GM12872 (cell line): ENCODE data around the gene KLHL25.

Experiments
- TF ChIP-seq, protein P1 (sequence below): IDR thresholded peaks from 3 replicates; pipeline ENCODE4 v1.5.1; 2011; ENCODE audit warnings: low read depth, mild to moderate bottlenecking, low read length, moderate library complexity; ENCODE audit not compliant: insufficient read depth

Gene KLHL25

DNA sequence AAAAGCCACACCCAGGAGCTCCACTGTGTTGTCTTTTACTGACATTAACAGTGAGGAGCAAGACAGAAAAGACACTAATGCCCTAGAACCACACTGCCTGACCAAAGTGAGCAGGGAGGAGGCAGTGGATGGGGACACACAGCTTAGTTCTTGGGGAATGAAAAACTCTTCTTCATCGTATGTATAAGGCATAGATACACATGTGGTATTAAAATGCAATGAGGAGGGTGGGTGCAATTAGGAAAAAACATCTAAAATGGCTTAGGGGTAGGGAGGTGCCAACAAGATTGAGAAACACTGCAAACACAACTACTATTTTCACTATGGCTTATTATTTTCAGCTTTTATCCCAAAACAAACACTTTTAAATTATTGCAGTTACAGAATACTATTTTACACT lies 15.5 kb downstream of the KLHL25 start:
- TF ChIP-seq, protein P1, sequence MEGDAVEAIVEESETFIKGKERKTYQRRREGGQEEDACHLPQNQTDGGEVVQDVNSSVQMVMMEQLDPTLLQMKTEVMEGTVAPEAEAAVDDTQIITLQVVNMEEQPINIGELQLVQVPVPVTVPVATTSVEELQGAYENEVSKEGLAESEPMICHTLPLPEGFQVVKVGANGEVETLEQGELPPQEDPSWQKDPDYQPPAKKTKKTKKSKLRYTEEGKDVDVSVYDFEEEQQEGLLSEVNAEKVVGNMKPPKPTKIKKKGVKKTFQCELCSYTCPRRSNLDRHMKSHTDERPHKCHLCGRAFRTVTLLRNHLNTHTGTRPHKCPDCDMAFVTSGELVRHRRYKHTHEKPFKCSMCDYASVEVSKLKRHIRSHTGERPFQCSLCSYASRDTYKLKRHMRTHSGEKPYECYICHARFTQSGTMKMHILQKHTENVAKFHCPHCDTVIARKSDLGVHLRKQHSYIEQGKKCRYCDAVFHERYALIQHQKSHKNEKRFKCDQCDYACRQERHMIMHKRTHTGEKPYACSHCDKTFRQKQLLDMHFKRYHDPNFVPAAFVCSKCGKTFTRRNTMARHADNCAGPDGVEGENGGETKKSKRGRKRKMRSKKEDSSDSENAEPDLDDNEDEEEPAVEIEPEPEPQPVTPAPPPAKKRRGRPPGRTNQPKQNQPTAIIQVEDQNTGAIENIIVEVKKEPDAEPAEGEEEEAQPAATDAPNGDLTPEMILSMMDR, result no peak

DNA sequence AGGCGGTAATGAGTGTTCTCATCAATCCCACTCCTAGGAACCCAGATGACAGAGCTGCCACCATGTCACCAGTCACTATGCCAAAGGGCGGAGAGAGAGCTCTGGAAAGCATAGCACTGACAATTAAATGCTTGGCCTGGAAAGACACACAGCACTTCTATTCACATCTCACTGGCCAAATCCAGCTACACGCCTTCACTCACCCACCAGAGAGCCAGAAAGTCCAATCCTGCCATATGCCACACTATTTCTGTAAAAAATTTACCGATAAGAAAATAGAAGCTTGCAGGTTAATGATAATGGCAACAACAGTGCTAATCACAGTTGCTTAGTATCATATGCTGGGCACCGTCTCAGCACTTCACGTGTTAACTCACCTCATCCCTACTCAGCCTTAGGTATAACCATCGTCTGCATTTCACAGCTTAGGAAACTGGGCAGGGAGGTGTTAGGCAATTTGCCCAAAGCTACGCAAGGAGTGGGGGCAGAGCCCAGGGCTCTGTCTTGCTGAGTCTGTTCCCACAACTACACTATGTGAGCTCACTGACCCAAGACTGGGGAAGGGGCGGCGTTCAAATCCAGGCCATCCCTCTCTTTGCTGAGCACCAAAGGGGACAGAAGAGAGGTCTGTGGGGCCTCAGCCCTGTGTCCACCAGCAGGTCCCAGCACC lies 16.5 kb downstream of the KLHL25 start:
- TF ChIP-seq, protein P1, result no peak

DNA sequence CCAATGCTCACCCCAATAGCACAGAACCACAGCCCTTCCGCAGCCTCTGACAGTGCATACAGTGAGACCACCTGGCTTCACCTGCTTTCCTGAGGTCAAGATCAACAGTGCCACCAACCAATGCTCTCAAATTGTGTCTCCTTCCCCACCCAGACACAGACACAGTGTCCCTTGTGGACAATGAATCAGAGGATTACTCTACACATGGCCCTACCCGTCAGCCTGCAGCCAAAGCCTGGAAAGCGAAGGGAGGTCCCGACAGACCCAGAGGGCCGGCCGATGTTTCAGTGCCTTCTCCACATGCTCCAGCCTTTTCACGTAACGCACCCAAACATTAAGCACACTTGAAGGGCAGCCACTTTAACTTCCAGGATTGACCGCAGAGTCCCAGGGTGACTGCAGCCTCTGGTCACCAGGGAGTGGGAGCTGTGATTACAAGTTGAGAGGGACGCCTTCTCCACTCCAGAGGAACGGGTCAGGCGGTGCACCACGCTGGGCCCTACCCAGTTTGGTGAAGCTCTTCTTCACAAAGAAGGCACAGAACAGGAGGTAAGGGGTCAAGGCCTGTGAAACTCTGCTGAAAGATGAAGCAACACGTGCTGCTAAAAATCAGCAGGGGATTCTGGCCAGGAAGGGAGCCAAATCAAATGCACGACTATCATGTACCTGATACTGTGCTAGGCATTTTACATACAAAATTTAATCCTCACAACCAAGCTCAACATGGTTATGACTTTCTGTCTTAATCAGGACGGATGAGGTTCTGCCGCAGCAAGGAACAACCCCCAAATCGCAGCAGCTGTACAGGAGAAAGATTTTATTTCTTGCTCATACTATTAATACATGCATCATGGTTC lies 17.2 kb downstream of the KLHL25 start:
- TF ChIP-seq, protein P1, result no peak

DNA sequence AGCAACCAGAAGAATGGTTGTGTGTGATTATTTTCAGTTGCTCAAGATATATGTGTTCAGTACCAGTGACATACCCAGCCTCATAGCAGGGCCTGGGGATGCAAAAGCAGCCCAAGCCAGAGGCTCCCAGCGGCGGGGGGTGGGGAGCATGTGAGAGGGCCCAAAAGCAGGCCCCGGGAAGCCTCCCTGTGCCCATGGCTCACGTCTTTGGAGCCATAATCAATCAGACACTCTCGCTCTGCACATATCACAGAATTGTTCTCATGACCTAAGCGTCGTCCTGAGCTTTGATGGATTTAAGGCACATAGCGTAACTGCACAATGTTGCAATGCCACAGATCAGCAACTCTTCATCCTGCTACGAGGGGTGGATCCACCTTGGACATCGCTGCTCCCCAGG lies 20.8 kb downstream of the KLHL25 start:
- TF ChIP-seq, protein P1, result no peak

GRCh38 chr15:85773249-85773648 lies 21.5 kb downstream of the KLHL25 start:
- TF ChIP-seq, protein P1, result no peak

- TF ChIP-seq, protein P1, result no peak
Measured at GRCh38 chr15:85772668-85773067, 22.1 kb downstream of the KLHL25 start.

GRCh38 chr15:85771781-85772445 lies 22.8 kb downstream of the KLHL25 start:
- TF ChIP-seq, protein P1, result no peak
